Measurements from ENCODE around the gene ALK. TPM values are rescaled to one million over a fixed set of nuclear protein-coding genes. Genes with fewer than 3 reads are reported as not detected.

ALK gene
- total and polyA plus RNA-seq, 2 donors (not counting 1 experiment from before 2014, with no cell fraction given), result not detected

- ChIA-PET CTCF (no interaction called here), POLR2A (no interaction called here)
- no peak overlapping the region for H3K9ac ChIP-seq (ENCODE audit: low read length)
- Mint-ChIP-seq H3K9me3 (ENCODE audit: insufficient read depth) (no peaks in the 10 kb centered on the region), H3K4me1 (no peaks in the 10 kb centered on the region), H3K27me3 (peaks cover 12% of the 10 kb centered on the region), H3K4me3 (no peak overlapping the region), H3K27ac (no peak overlapping the region)
- intact Hi-C loops (cut with micrococcal nuclease), result no loop called here
- TF ChIP-seq, protein P1, sequence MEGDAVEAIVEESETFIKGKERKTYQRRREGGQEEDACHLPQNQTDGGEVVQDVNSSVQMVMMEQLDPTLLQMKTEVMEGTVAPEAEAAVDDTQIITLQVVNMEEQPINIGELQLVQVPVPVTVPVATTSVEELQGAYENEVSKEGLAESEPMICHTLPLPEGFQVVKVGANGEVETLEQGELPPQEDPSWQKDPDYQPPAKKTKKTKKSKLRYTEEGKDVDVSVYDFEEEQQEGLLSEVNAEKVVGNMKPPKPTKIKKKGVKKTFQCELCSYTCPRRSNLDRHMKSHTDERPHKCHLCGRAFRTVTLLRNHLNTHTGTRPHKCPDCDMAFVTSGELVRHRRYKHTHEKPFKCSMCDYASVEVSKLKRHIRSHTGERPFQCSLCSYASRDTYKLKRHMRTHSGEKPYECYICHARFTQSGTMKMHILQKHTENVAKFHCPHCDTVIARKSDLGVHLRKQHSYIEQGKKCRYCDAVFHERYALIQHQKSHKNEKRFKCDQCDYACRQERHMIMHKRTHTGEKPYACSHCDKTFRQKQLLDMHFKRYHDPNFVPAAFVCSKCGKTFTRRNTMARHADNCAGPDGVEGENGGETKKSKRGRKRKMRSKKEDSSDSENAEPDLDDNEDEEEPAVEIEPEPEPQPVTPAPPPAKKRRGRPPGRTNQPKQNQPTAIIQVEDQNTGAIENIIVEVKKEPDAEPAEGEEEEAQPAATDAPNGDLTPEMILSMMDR (IDR thresholded peaks at IDR 0.05), result no peak
- no peak for TF ChIP-seq EZH2 (IDR thresholded peaks at IDR 0.05; ENCODE audit: borderline replicate concordance, insufficient read depth, low read depth, low read length, poor library complexity, severe bottlenecking)
- peaks cover 0 to 3% (median 0%) of the 10 kb centered on the region in 4 experiments for H3K27me3 ChIP-seq (replicated peaks in 1 of 4; ENCODE audit: control extremely low read depth in 1 of 4, control insufficient read depth in 3 of 4, insufficient read depth in 4 of 4, low read length in 3 of 4)
- H3K9me3 ChIP-seq (ENCODE audit: control extremely low read depth in 1 of 3, control insufficient read depth in 2 of 3, insufficient read depth in 1 of 3, low read length in 2 of 3), result no peaks in the 10 kb centered on the region
- H2AFZ ChIP-seq (ENCODE audit: insufficient read depth, low read depth, low read length, poor library complexity, severe bottlenecking), result no peak overlapping the region
- H3K27ac ChIP-seq (ENCODE audit: low read length in 2 of 2), result no peak overlapping the region
- H3K36me3 ChIP-seq (replicated peaks in 1 of 2; ENCODE audit: control extremely low read depth in 1 of 2, control insufficient read depth in 1 of 2, extremely low read depth in 1 of 2, insufficient read depth in 2 of 2, low read length in 1 of 2), result no peaks in the 10 kb centered on the region
- H3K4me2 ChIP-seq (replicated peaks; ENCODE audit: low read depth, low read length, poor library complexity, severe bottlenecking), result no peak overlapping the region
- H3K4me3 ChIP-seq (ENCODE audit: control extremely low read depth in 1 of 5, extremely low read depth in 1 of 5, insufficient read depth in 1 of 5, low read depth in 2 of 5, low read length in 4 of 5), result no peak overlapping the region
- no peaks in the 10 kb centered on the region for H4K20me1 ChIP-seq (ENCODE audit: control insufficient read depth, insufficient read depth, low read length, poor library complexity, severe bottlenecking)
- ATAC-seq (ENCODE audit: low read depth) (no peak), DNase-seq (no peak)
- no peaks in the 10 kb centered on the region for H3K79me2 ChIP-seq (ENCODE audit: control insufficient read depth, insufficient read depth, low read length)
- H3K4me1 ChIP-seq (ENCODE audit: control insufficient read depth in 2 of 2, insufficient read depth in 2 of 2, low read length in 2 of 2), result no peaks in the 10 kb centered on the region
These were observed 495.0 kb downstream of the ALK start for GRCh38 chr2:29426354-29426753.

- Mint-ChIP-seq H3K27me3 (peaks cover 17% of the 10 kb centered on the region), H3K4me3 (no peak overlapping the region), H3K27ac (no peak overlapping the region), H3K9me3 (ENCODE audit: insufficient read depth) (no peaks in the 10 kb centered on the region), H3K4me1 (no peaks in the 10 kb centered on the region)
- H3K4me1 ChIP-seq (ENCODE audit: control insufficient read depth in 2 of 2, insufficient read depth in 2 of 2, low read length in 2 of 2), result no peaks in the 10 kb centered on the region
- H3K9ac ChIP-seq (ENCODE audit: low read length), result no peak overlapping the region
- no peak overlapping the region for H3K27ac ChIP-seq (ENCODE audit: low read length in 2 of 2)
- ATAC-seq (ENCODE audit: low read depth) (no peak), DNase-seq (no peak)
- intact Hi-C loops (cut with micrococcal nuclease), result no loop called here
- H3K4me3 ChIP-seq (ENCODE audit: control extremely low read depth in 1 of 5, extremely low read depth in 1 of 5, insufficient read depth in 1 of 5, low read depth in 2 of 5, low read length in 4 of 5), result no peak overlapping the region
- WGBS (ENCODE audit: insufficient coverage), result 100% methylated on average over 1 of the region's 1 CpG
- no peak overlapping the region for H2AFZ ChIP-seq (ENCODE audit: insufficient read depth, low read depth, low read length, poor library complexity, severe bottlenecking)
- ChIA-PET POLR2A (no interaction called here), CTCF (no interaction called here)
- H4K20me1 ChIP-seq (ENCODE audit: control insufficient read depth, insufficient read depth, low read length, poor library complexity, severe bottlenecking), result no peaks in the 10 kb centered on the region
- no peaks in the 10 kb centered on the region for H3K36me3 ChIP-seq (replicated peaks in 1 of 2; ENCODE audit: control extremely low read depth in 1 of 2, control insufficient read depth in 1 of 2, extremely low read depth in 1 of 2, insufficient read depth in 2 of 2, low read length in 1 of 2)
- no peaks in the 10 kb centered on the region for H3K79me2 ChIP-seq (ENCODE audit: control insufficient read depth, insufficient read depth, low read length)
- TF ChIP-seq, protein P1 (IDR thresholded peaks at IDR 0.05), result no peak
- no peak for TF ChIP-seq EZH2 (IDR thresholded peaks at IDR 0.05; ENCODE audit: borderline replicate concordance, insufficient read depth, low read depth, low read length, poor library complexity, severe bottlenecking)
- H3K9me3 ChIP-seq (ENCODE audit: control extremely low read depth in 1 of 3, control insufficient read depth in 2 of 3, insufficient read depth in 1 of 3, low read length in 2 of 3), result no peaks in the 10 kb centered on the region
- H3K27me3 ChIP-seq (replicated peaks in 1 of 4; ENCODE audit: control extremely low read depth in 1 of 4, control insufficient read depth in 3 of 4, insufficient read depth in 4 of 4, low read length in 3 of 4), result peaks cover 0 to 3% (median 0%) of the 10 kb centered on the region in 4 experiments
- no peak overlapping the region for H3K4me2 ChIP-seq (replicated peaks; ENCODE audit: low read depth, low read length, poor library complexity, severe bottlenecking)
These were observed 495.5 kb downstream of the ALK start for GRCh38 chr2:29425866-29426265.
